HCT116 (cell line): ENCODE data around the gene AXDND1. TPM values are rescaled to one million over a fixed set of nuclear protein-coding genes. Genes with fewer than 3 reads are reported as not detected.

ENCODE experiments used
- ATAC-seq: fragments of 200-7000 bp; cut with Tn5 transposase; 2 replicates; pipeline ENCODE4 v1.9.1; 2020; ENCODE audit warnings: mild to moderate bottlenecking, moderate library complexity
- BruUV-seq: library from RNA; stranded (reverse); fragments of 400-500 nt; replicated peaks from 2 replicates; lab custom pipeline; 2021; lab: Mats Ljungman, UMichigan
- CTCF ChIA-PET: fragments of 300-600 bp; sonication (Branson Sonifier 250); formaldehyde crosslinking; loops from one replicate; lab custom pipeline; 2021; ENCODE audit warnings: antibody characterized with exemption; lab: Charles Lee
- POLR2A ChIA-PET: fragments of 300-600, 350-600 bp; sonication (Branson Sonifier 250); formaldehyde crosslinking; loops from one replicate; lab custom pipeline; 2021; ENCODE audit warnings: antibody characterized with exemption; lab: Charles Lee
- RAD21 ChIA-PET, 2 experiments: fragments of 300-600 bp; sonication (Branson Sonifier 250); formaldehyde crosslinking; loops; one replicate each; lab custom pipeline; 2023; ENCODE audit warnings: low total read pairs in 2 of 2; ENCODE audit not compliant: uncharacterized antibody in 2 of 2, unreplicated experiment in 2 of 2, low non-redundant PET in 1 of 2; lab: Charles Lee
- DNase-seq: peaks from one replicate; pipeline ENCODE4 v3.0.0-alpha.2; 2010; ENCODE audit warnings: low read depth, low spot score
- H2AFZ ChIP-seq: fragments of 200-600 bp; shearing (Covaris generic), sonication (generic); 2 replicates; pipeline ENCODE4 v1.6.1; 2017; ENCODE audit warnings: low read depth, mixed run types, mixed read lengths, antibody characterized with exemption, low read length; ENCODE audit not compliant: poor library complexity, severe bottlenecking
- H3K27ac ChIP-seq: 2 replicates; pipeline ENCODE4 v1.5.1; 2012; ENCODE audit warnings: low read depth, low read length
- H3K27me3 ChIP-seq: fragments of 200-600 bp; sonication (generic); 2 replicates; pipeline ENCODE4 v1.6.1; 2016; ENCODE audit warnings: mixed run types, low read length, mixed read lengths; ENCODE audit not compliant: insufficient read depth
- H3K36me3 ChIP-seq, 2 experiments: fragments of 200-500 bp in 1 of 2; fragments of 200-600 bp in 1 of 2; sonication (Bioruptor generic) in 1 of 2; sonication (generic) in 1 of 2; 2 replicates each; pipeline versions ENCODE4 v1.5.1 to v1.6.1; 2014 to 2016; ENCODE audit warnings: low read length in 2 of 2, inconsistent platforms in 1 of 2, mixed read lengths in 1 of 2, mixed run types in 1 of 2; ENCODE audit not compliant: insufficient read depth in 2 of 2, control insufficient read depth in 1 of 2
- H3K4me1 ChIP-seq, 2 experiments: fragments of 200-600 bp in 1 of 2; sonication (generic) in 1 of 2; 2 replicates each; pipeline versions ENCODE4 v1.5.1 to v1.6.1; 2012 to 2017; ENCODE audit warnings: low read length in 2 of 2, inconsistent platforms in 1 of 2, mild to moderate bottlenecking in 1 of 2, mixed read lengths in 1 of 2, mixed run types in 1 of 2, moderate library complexity in 1 of 2; ENCODE audit not compliant: insufficient read depth in 2 of 2, control insufficient read depth in 1 of 2
- H3K4me2 ChIP-seq: fragments of 200-600 bp; sonication (generic); 2 replicates; pipeline ENCODE4 v1.6.1; 2017; ENCODE audit warnings: mixed run types, low read length, mixed read lengths
- H3K4me3 ChIP-seq, 2 experiments: fragments of 200-600 bp in 1 of 2; sonication (generic) in 1 of 2; replicated peaks in 1 of 2; 2 replicates each; pipeline ENCODE4 v1.5.1; 2011 to 2016; ENCODE audit warnings: low read length in 2 of 2, control low read depth in 1 of 2, low read depth in 1 of 2, mild to moderate bottlenecking in 1 of 2, mixed read lengths in 1 of 2, mixed run types in 1 of 2
- H3K79me2 ChIP-seq: fragments of 200-600 bp; sonication (generic); 2 replicates; pipeline ENCODE4 v1.6.1; 2017; ENCODE audit warnings: mild to moderate bottlenecking, mixed run types, low read length, moderate library complexity, mixed read lengths; ENCODE audit not compliant: insufficient read depth
- H3K9ac ChIP-seq: fragments of 200-600 bp; sonication (generic); 2 replicates; pipeline ENCODE4 v1.6.1; 2016; ENCODE audit warnings: low read length, mixed read lengths
- H3K9me2 ChIP-seq: fragments of 200-600 bp; sonication (generic), shearing (Covaris generic); 2 replicates; pipeline ENCODE4 v1.6.1; 2017; ENCODE audit warnings: mixed run types, mild to moderate bottlenecking, moderate library complexity; ENCODE audit not compliant: insufficient read depth
- H3K9me3 ChIP-seq, 2 experiments: fragments of 200-500 bp in 1 of 2; fragments of 200-600 bp in 1 of 2; sonication (Bioruptor generic) in 1 of 2; sonication (generic) in 1 of 2; 2 replicates each; pipeline ENCODE4 v1.6.1; 2014 to 2017; ENCODE audit warnings: low read length in 2 of 2, mixed read lengths in 2 of 2, inconsistent platforms in 1 of 2, low read depth in 1 of 2, mild to moderate bottlenecking in 1 of 2, mixed run types in 1 of 2, moderate library complexity in 1 of 2; ENCODE audit not compliant: control insufficient read depth in 1 of 2, insufficient read depth in 1 of 2
- H4K20me1 ChIP-seq: fragments of 200-600 bp; sonication (generic), shearing (Covaris generic); 2 replicates; pipeline ENCODE4 v1.6.1; 2017; ENCODE audit warnings: mixed run types, mild to moderate bottlenecking, moderate library complexity; ENCODE audit not compliant: insufficient read depth
- CBX3 ChIP-seq: IDR thresholded peaks from 2 replicates; pipeline ENCODE4 v1.6.1; 2012; ENCODE audit warnings: low read depth
- CEBPB ChIP-seq: IDR thresholded peaks from 2 replicates; pipeline ENCODE4 v1.6.1; 2012; ENCODE audit warnings: low read depth
- EGR1 ChIP-seq: IDR thresholded peaks from 2 replicates; pipeline ENCODE4 v1.6.1; 2012; ENCODE audit warnings: low read depth
- EZH2phosphoT487 ChIP-seq: fragments of 200-600 bp; IDR thresholded peaks from 2 replicates; pipeline ENCODE4 v1.6.1; 2018; ENCODE audit warnings: antibody characterized with exemption, borderline replicate concordance
- FOSL1 ChIP-seq: IDR thresholded peaks from 2 replicates; pipeline ENCODE4 v1.6.1; 2012; ENCODE audit warnings: low read depth
- JUND ChIP-seq: IDR thresholded peaks from 2 replicates; pipeline ENCODE4 v1.6.1; 2012
- POLR2A ChIP-seq: IDR thresholded peaks from 2 replicates; pipeline ENCODE4 v1.7.0; 2011; ENCODE audit warnings: borderline replicate concordance; ENCODE audit not compliant: insufficient read depth, insufficient read length; ENCODE audit errors: extremely low read depth
- POLR2AphosphoS5 ChIP-seq: IDR thresholded peaks from 2 replicates; pipeline ENCODE4 v1.6.1; 2011; ENCODE audit warnings: mild to moderate bottlenecking, low read depth, low read length, moderate library complexity
- RAD21 ChIP-seq: IDR thresholded peaks from 2 replicates; pipeline ENCODE4 v1.6.1; 2012; ENCODE audit warnings: low read depth, mild to moderate bottlenecking
- SIN3A ChIP-seq: IDR thresholded peaks from 2 replicates; pipeline ENCODE4 v1.6.1; 2012; ENCODE audit warnings: low read depth
- SP1 ChIP-seq: IDR thresholded peaks from 2 replicates; pipeline ENCODE4 v1.6.1; 2012; ENCODE audit warnings: low read depth
- TCF7L2 ChIP-seq: IDR thresholded peaks from 2 replicates; pipeline ENCODE4 v1.7.0; 2011; ENCODE audit warnings: borderline replicate concordance, inconsistent platforms; ENCODE audit not compliant: insufficient read depth, insufficient read length; ENCODE audit errors: extremely low read depth
- YY1 ChIP-seq: IDR thresholded peaks from 2 replicates; pipeline ENCODE4 v1.6.1; 2011; ENCODE audit warnings: low read length, low read depth, moderate library complexity, mild to moderate bottlenecking; ENCODE audit not compliant: insufficient replicate concordance; ENCODE audit errors: extremely low read depth
- ZFX ChIP-seq: fragments of 450-650 bp; IDR thresholded peaks from 2 replicates; pipeline ENCODE4 v1.6.1; 2017
- ZNF274 ChIP-seq: fragments of 200-500 bp; sonication (Bioruptor generic); IDR thresholded peaks from 2 replicates; pipeline ENCODE4 v1.6.1; 2014; ENCODE audit warnings: mild to moderate bottlenecking, low read depth, low read length, inconsistent platforms
- intact Hi-C: fragments of 100-400 bp; cut with micrococcal nuclease; formaldehyde crosslinking; loops from 2 replicates; pipeline ENCODE4 v1.10.0; 2022
- total RNA-seq: library from RNA; stranded (reverse); gene quantifications from one replicate; pipeline ENCODE4 v1.2.1, GENCODE V29; 2021; ENCODE audit not compliant: unreplicated experiment
- TF ChIP-seq, protein P1 (sequence below): IDR thresholded peaks from 2 replicates; pipeline ENCODE4 v1.6.1; 2012; ENCODE audit warnings: low read depth
- TF ChIP-seq, protein P2 (sequence below), 3 experiments: fragments of 200-600 bp in 1 of 3; sonication (generic) in 1 of 3; IDR thresholded peaks in 2 of 3; conservative IDR thresholded peaks in 1 of 3; 2 replicates each; pipeline ENCODE4 v1.5.1; 2012 to 2017; ENCODE audit warnings: low read depth in 2 of 3, low read length in 2 of 3, antibody characterized with exemption in 1 of 3, borderline replicate concordance in 1 of 3, control low read depth in 1 of 3, mild to moderate bottlenecking in 1 of 3, mixed read lengths in 1 of 3, mixed run types in 1 of 3, moderate library complexity in 1 of 3; ENCODE audit not compliant: insufficient read depth in 1 of 3
- TF ChIP-seq, protein P3 (sequence below): IDR thresholded peaks from 2 replicates; pipeline ENCODE4 v1.6.1; 2011; ENCODE audit warnings: mild to moderate bottlenecking, low read length, moderate library complexity; ENCODE audit not compliant: insufficient replicate concordance; ENCODE audit errors: extremely low read depth
- TF ChIP-seq, protein P4 (sequence below): IDR thresholded peaks from 2 replicates; pipeline ENCODE4 v1.6.1; 2012
- TF ChIP-seq, protein P5 (sequence below): IDR thresholded peaks from 2 replicates; pipeline ENCODE4 v1.6.1; 2012

Gene AXDND1
- total RNA-seq, 1 experiment from 2014 or later = 2.3 TPM

DNA sequence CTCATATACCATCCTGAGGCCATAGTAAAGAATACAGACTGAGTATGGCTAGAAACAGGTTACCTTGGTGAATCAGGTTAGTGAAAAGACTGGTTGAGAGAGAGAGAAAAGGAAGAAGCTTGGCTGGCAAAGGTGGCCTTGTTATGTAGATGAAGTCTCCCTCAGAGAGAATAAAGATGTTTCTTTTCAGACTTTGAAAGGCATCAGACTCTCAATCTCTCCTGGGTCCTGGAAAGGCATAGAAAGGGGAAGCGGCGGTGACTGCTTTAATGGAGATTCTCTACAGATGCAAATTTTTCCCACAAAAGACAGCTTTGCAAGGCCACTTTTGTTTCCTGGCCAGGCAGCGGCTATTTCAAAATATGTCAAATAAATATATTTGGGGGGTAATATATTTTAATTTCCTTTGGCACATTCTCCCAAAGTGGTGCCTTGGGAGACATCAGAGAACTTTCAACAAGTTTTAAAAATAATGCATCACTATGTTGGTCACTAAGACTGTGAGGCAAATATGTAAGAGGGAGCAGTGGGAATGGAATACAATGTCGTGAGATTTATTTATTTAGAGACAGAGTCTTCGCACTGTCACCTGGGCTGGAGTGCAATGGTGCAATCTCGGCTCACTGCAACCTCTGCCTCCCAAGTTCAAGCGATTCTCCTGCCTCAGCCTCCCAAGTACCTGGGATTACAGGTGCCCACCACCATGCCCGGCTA is 163.9 kb downstream of the AXDND1 start:
- H3K79me2 ChIP-seq = no peaks in the 10 kb centered on the region
- ATAC-seq = no peak
- POLR2A ChIA-PET = no interaction called here
- no peak overlapping the region for H3K9ac ChIP-seq
- no peaks in the 10 kb centered on the region for H3K4me1 ChIP-seq
- no peaks in the 10 kb centered on the region for H3K9me3 ChIP-seq
- no peaks in the 10 kb centered on the region for H3K27me3 ChIP-seq
- no peak overlapping the region for H3K4me3 ChIP-seq
- no peaks in the 10 kb centered on the region for H4K20me1 ChIP-seq
- H3K27ac ChIP-seq = no peak overlapping the region
- no TSS peak for BruUV-seq
- no peaks in the 10 kb centered on the region for H3K36me3 ChIP-seq
- H2AFZ ChIP-seq = no peak overlapping the region
- no peaks in the 10 kb centered on the region for H3K9me2 ChIP-seq
- no peak overlapping the region for H3K4me2 ChIP-seq
- DNase-seq = no peak
- intact Hi-C loops = no loop called here
- RAD21 ChIA-PET = no interaction called here
- TF ChIP-seq YY1 (no peak), CEBPB (no peak), POLR2A (no peak), JUND (no peak), SIN3A (no peak), FOSL1 (no peak), CBX3 (no peak), ZFX (no peak), SP1 (no peak), ZNF274 (no peak), EGR1 (no peak), TCF7L2 (no peak), POLR2AphosphoS5 (no peak), EZH2phosphoT487 (no peak), RAD21 (no peak)
- TF ChIP-seq, protein P1, sequence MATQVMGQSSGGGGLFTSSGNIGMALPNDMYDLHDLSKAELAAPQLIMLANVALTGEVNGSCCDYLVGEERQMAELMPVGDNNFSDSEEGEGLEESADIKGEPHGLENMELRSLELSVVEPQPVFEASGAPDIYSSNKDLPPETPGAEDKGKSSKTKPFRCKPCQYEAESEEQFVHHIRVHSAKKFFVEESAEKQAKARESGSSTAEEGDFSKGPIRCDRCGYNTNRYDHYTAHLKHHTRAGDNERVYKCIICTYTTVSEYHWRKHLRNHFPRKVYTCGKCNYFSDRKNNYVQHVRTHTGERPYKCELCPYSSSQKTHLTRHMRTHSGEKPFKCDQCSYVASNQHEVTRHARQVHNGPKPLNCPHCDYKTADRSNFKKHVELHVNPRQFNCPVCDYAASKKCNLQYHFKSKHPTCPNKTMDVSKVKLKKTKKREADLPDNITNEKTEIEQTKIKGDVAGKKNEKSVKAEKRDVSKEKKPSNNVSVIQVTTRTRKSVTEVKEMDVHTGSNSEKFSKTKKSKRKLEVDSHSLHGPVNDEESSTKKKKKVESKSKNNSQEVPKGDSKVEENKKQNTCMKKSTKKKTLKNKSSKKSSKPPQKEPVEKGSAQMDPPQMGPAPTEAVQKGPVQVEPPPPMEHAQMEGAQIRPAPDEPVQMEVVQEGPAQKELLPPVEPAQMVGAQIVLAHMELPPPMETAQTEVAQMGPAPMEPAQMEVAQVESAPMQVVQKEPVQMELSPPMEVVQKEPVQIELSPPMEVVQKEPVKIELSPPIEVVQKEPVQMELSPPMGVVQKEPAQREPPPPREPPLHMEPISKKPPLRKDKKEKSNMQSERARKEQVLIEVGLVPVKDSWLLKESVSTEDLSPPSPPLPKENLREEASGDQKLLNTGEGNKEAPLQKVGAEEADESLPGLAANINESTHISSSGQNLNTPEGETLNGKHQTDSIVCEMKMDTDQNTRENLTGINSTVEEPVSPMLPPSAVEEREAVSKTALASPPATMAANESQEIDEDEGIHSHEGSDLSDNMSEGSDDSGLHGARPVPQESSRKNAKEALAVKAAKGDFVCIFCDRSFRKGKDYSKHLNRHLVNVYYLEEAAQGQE = no peak
- TF ChIP-seq, protein P2, sequence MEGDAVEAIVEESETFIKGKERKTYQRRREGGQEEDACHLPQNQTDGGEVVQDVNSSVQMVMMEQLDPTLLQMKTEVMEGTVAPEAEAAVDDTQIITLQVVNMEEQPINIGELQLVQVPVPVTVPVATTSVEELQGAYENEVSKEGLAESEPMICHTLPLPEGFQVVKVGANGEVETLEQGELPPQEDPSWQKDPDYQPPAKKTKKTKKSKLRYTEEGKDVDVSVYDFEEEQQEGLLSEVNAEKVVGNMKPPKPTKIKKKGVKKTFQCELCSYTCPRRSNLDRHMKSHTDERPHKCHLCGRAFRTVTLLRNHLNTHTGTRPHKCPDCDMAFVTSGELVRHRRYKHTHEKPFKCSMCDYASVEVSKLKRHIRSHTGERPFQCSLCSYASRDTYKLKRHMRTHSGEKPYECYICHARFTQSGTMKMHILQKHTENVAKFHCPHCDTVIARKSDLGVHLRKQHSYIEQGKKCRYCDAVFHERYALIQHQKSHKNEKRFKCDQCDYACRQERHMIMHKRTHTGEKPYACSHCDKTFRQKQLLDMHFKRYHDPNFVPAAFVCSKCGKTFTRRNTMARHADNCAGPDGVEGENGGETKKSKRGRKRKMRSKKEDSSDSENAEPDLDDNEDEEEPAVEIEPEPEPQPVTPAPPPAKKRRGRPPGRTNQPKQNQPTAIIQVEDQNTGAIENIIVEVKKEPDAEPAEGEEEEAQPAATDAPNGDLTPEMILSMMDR (IDR thresholded peaks at IDR 0.05 in 2 of 3, conservative IDR thresholded peaks at IDR 0.05 in 1 of 3; ENCODE audit: borderline replicate concordance in 1 of 3, insufficient read depth in 1 of 3, low read depth in 2 of 3, low read length in 2 of 3) = no peak
- TF ChIP-seq, protein P3, sequence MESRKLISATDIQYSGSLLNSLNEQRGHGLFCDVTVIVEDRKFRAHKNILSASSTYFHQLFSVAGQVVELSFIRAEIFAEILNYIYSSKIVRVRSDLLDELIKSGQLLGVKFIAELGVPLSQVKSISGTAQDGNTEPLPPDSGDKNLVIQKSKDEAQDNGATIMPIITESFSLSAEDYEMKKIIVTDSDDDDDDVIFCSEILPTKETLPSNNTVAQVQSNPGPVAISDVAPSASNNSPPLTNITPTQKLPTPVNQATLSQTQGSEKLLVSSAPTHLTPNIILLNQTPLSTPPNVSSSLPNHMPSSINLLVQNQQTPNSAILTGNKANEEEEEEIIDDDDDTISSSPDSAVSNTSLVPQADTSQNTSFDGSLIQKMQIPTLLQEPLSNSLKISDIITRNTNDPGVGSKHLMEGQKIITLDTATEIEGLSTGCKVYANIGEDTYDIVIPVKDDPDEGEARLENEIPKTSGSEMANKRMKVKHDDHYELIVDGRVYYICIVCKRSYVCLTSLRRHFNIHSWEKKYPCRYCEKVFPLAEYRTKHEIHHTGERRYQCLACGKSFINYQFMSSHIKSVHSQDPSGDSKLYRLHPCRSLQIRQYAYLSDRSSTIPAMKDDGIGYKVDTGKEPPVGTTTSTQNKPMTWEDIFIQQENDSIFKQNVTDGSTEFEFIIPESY = no peak
- TF ChIP-seq, protein P4, sequence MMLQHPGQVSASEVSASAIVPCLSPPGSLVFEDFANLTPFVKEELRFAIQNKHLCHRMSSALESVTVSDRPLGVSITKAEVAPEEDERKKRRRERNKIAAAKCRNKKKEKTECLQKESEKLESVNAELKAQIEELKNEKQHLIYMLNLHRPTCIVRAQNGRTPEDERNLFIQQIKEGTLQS = no peak
- TF ChIP-seq, protein P5, sequence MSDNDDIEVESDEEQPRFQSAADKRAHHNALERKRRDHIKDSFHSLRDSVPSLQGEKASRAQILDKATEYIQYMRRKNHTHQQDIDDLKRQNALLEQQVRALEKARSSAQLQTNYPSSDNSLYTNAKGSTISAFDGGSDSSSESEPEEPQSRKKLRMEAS = no peak
- TF ChIP-seq, all 23 proteins: peak for 0
- CTCF ChIA-PET = no interaction called here
